Stimulated activated CD4-positive, alpha-beta T cell treated with anti-CD3 and anti-CD28 coated beads, Interleukin-15, amount 100 ng/mL, for 1 hour (primary cell): ENCODE data around the gene GNG8.

Experiments used
- DNase-seq, 2 donors: peaks; one replicate each; pipeline ENCODE4 v3.0.0-alpha.2; 2020; ENCODE audit warnings: low read depth in 1 of 2, low spot score in 1 of 2

GNG8 gene

GRCh38 chr19:46635920-46636761 lies at the start of gene GNG8:
Gene GNG8, minus strand, starts transcription at chr19:46636202. Its CDS starts 1,520 bp downstream, at chr19:46634682.
- DNase-seq: no peak

- DNase-seq: no peak
Observed at GRCh38 chr19:46685189-46685588, 49.2 kb upstream of the GNG8 start.

- peak; percentile 26 to 48 for DNase-seq
Observed at GRCh38 chr19:46678110-46678732, 42.2 kb upstream of the GNG8 start.

- no peak for DNase-seq
Observed at GRCh38 chr19:46674416-46675178, 38.6 kb upstream of the GNG8 start.

- DNase-seq: no peak
Observed at GRCh38 chr19:46670813-46671212, 34.8 kb upstream of the GNG8 start.

- no peak for DNase-seq
Observed at GRCh38 chr19:46668662-46669061, 32.7 kb upstream of the GNG8 start.

GRCh38 chr19:46665072-46665471 lies 29.1 kb upstream of the GNG8 start:
- no peak for DNase-seq

- peak; percentile 50 to 55 for DNase-seq
Observed at GRCh38 chr19:46661735-46662592, 26.0 kb upstream of the GNG8 start.

- peak; percentile 99 to 100 for DNase-seq
Observed at GRCh38 chr19:46661020-46661731, 25.2 kb upstream of the GNG8 start, which contains the start of gene DACT3. Gene DACT3, minus strand, starts transcription at chr19:46661182. Its CDS starts 118 bp downstream, at chr19:46661064.

GRCh38 chr19:46660551-46661019 lies 24.6 kb upstream of the GNG8 start:
- no peak for DNase-seq

GRCh38 chr19:46660008-46660517 lies 24.1 kb upstream of the GNG8 start:
- DNase-seq: no peak

- no peak for DNase-seq
Observed at GRCh38 chr19:46659151-46660007, 23.4 kb upstream of the GNG8 start.

- DNase-seq: no peak
Observed at GRCh38 chr19:46656541-46656940, 20.5 kb upstream of the GNG8 start.

- DNase-seq: no peak
Observed at GRCh38 chr19:46654621-46655152, 18.7 kb upstream of the GNG8 start.

- no peak for DNase-seq
Observed at GRCh38 chr19:46650445-46650844, 14.4 kb upstream of the GNG8 start.

GRCh38 chr19:46648961-46649960 lies 13.3 kb upstream of the GNG8 start:
- DNase-seq: no peak
